Activated CD8-positive, alpha-beta T cell treated with anti-CD3 and anti-CD28 coated beads for 36 hours (primary cell): ENCODE measurements around the gene HIVEP2. TPM values are rescaled to one million over a fixed set of nuclear protein-coding genes. Genes with fewer than 3 reads are reported as not detected.

Experiments
- ATAC-seq: fragments of 200-7000 bp; cut with Tn5 transposase; one replicate; pipeline ENCODE4 v1.10.0; 2021; ENCODE audit warnings: mild to moderate bottlenecking, moderate library complexity
- CTCF ChIA-PET: fragments of 350-600 bp; sonication (Branson Sonifier 250); formaldehyde crosslinking; loops from one replicate; lab custom pipeline; 2021; ENCODE audit warnings: antibody characterized with exemption; lab: Charles Lee
- POLR2A ChIA-PET: fragments of 350-600 bp; sonication (Branson Sonifier 250); formaldehyde crosslinking; loops from one replicate; lab custom pipeline; 2021; ENCODE audit warnings: antibody characterized with exemption; lab: Charles Lee
- DNase-seq: peaks from one replicate; pipeline ENCODE4 v3.0.0-alpha.2; 2020
- H3K27ac Mint-ChIP-seq: one replicate; pipeline ENCODE4 v1.8.0; 2021; ENCODE audit warnings: mild to moderate bottlenecking, mixed read lengths
- H3K27me3 Mint-ChIP-seq: one replicate; pipeline ENCODE4 v1.8.0; 2021; ENCODE audit warnings: mixed read lengths
- H3K36me3 Mint-ChIP-seq: one replicate; pipeline ENCODE4 v1.8.0; 2021; ENCODE audit warnings: low read depth, mixed read lengths
- H3K4me1 Mint-ChIP-seq: one replicate; pipeline ENCODE4 v1.8.0; 2021; ENCODE audit warnings: low read depth, mixed read lengths
- H3K4me3 Mint-ChIP-seq: one replicate; pipeline ENCODE4 v1.8.0; 2021; ENCODE audit warnings: mild to moderate bottlenecking, moderate library complexity, mixed read lengths
- H3K9me3 Mint-ChIP-seq: one replicate; pipeline ENCODE4 v1.8.0; 2021; ENCODE audit warnings: mixed read lengths
- intact Hi-C: fragments of 100-400 bp; cut with micrococcal nuclease; formaldehyde crosslinking; loops from one replicate; pipeline ENCODE4 v1.10.0; 2022
- total RNA-seq, 2 experiments: library from RNA; stranded (reverse); gene quantifications; one replicate each; pipeline ENCODE4 v1.2.3, GENCODE V29; 2021
- TF ChIP-seq, protein P1 (sequence below): fragments of 200-600 bp; IDR thresholded peaks from one replicate; pipeline ENCODE4 v1.8.0; 2022; ENCODE audit warnings: antibody characterized with exemption, mild to moderate bottlenecking

HIVEP2 gene
- total RNA-seq, 2 experiments from 2014 or later: 31.8 to 38.1 TPM

DNA sequence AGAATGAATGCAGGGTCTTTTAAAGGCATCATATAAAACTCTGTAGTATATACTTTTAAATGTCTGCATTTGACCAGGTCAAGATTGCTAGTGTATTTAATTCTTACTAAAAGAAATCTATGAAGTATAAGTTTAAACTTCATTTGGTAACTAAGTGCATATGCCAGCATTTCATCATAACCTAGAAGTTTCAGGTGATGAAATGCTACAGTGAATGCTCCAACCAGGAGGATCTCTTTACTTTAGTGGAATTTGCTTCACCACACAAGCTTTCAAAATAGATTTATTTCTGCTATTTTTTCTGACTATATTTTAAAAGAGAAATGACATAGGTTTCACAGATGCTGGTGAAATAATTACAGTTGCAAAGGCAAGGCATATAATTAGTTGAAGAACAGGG is 141.9 kb downstream of the HIVEP2 start:
- peaks cover 41% of the 10 kb centered on the region for H3K36me3 Mint-ChIP-seq
- H3K4me3 Mint-ChIP-seq: no peak overlapping the region
- CTCF ChIA-PET: interaction anchor here (1.3 to 1.5 kb wide), 3 partner anchors 15 to 34 kb away, joined by 3 to 6 read pairs (median 3); no protein-coding TSS in a partner anchor
- peaks cover 5% of the 10 kb centered on the region for H3K9me3 Mint-ChIP-seq
- DNase-seq (no peak), ATAC-seq (no peak)
- TF ChIP-seq, protein P1, sequence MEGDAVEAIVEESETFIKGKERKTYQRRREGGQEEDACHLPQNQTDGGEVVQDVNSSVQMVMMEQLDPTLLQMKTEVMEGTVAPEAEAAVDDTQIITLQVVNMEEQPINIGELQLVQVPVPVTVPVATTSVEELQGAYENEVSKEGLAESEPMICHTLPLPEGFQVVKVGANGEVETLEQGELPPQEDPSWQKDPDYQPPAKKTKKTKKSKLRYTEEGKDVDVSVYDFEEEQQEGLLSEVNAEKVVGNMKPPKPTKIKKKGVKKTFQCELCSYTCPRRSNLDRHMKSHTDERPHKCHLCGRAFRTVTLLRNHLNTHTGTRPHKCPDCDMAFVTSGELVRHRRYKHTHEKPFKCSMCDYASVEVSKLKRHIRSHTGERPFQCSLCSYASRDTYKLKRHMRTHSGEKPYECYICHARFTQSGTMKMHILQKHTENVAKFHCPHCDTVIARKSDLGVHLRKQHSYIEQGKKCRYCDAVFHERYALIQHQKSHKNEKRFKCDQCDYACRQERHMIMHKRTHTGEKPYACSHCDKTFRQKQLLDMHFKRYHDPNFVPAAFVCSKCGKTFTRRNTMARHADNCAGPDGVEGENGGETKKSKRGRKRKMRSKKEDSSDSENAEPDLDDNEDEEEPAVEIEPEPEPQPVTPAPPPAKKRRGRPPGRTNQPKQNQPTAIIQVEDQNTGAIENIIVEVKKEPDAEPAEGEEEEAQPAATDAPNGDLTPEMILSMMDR: no peak
- peak overlapping the region; percentile 70 for H3K27ac Mint-ChIP-seq
- intact Hi-C loops: no loop called here
- POLR2A ChIA-PET: interaction anchor here (0.7 to 1.4 kb wide), 3 partner anchors 13 to 144 kb away, joined by 3 to 5 read pairs (median 4); no protein-coding TSS in a partner anchor
- peaks cover 94% of the 10 kb centered on the region for H3K4me1 Mint-ChIP-seq
- H3K27me3 Mint-ChIP-seq: no peaks in the 10 kb centered on the region

DNA sequence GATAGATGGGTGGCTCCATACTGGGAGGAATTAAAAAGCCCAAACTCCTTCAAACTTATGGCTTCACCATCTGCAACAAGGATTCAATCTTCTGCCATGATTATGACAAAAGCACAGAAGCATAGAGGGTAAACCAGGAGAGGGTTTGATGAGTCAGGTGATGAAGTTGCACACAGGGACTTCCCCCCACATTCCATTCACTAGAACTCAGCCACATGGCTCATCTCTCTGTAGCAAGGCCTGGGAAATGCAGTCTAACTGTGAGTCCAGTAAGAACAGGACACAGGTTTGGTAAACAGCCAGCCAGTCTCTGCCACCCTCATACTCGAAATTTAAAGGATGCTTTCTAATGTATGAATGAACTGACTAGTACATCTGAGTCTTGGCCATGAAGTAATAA is 142.9 kb downstream of the HIVEP2 start:
- H3K27ac Mint-ChIP-seq: peak overlapping the region; percentile 93
- TF ChIP-seq, protein P1: no peak
- DNase-seq (peak; percentile 68), ATAC-seq (peak; percentile 91)
- intact Hi-C loops: no loop called here
- peak overlapping the region; percentile 20 for H3K4me3 Mint-ChIP-seq
- peaks cover 2% of the 10 kb centered on the region for H3K9me3 Mint-ChIP-seq
- POLR2A ChIA-PET: interaction anchor here (0.7 to 1.2 kb wide), 3 partner anchors 18 to 124 kb away, joined by 3 to 4 read pairs (median 3); no protein-coding TSS in a partner anchor
- CTCF ChIA-PET: interaction anchor here (1.5 kb wide), 1 partner anchor 14 kb away, joined by 6 read pairs; no protein-coding TSS in a partner anchor
- H3K4me1 Mint-ChIP-seq: peaks cover 92% of the 10 kb centered on the region
- peaks cover 37% of the 10 kb centered on the region for H3K36me3 Mint-ChIP-seq
- H3K27me3 Mint-ChIP-seq: no peaks in the 10 kb centered on the region

DNA sequence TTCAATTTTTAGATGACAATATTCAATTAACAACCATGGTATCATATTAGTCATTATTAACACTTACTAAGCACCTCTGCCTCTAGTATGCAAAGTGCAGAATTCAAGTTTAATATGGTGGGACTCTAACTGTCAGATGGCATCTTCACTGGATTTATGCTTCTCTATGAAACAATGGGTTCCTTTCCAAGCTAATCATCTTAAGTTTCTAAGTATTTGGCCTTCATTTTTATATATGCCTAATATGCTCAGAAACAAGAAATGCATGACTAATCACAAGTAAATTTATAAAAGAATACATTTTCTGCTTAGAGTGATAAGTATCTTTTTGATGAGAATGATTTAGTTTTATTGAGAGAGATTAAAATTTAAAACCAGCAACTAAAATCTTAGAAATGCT is 144.7 kb downstream of the HIVEP2 start:
- POLR2A ChIA-PET: no interaction called here
- H3K4me1 Mint-ChIP-seq: peaks cover 90% of the 10 kb centered on the region
- DNase-seq: no peak

DNA sequence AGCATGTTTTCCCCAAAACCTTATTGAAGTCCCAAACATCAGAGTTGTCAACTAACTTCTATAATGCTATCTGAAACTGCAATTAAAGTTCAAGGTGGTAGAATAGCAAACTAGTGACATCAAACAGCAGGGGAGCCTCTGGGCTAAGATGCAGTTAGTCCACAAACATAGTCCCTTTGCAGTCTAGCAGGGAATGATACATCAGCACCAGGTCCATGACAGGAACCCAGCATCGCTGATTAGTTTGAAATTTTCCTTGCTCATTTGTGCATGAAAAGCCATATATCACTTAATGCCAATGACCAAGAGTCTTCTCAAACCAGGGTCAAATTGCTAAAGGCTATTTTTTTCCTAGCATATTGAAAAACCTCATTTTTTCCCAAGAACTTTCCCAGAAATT is 145.3 kb downstream of the HIVEP2 start:
- intact Hi-C loops: no loop called here
- Mint-ChIP-seq H3K36me3 (peaks cover 38% of the 10 kb centered on the region), H3K9me3 (peaks cover 2% of the 10 kb centered on the region), H3K4me1 (peaks cover 90% of the 10 kb centered on the region), H3K4me3 (no peak overlapping the region), H3K27ac (no peak overlapping the region), H3K27me3 (no peaks in the 10 kb centered on the region)
- DNase-seq: no peak
- TF ChIP-seq, protein P1: no peak
- POLR2A ChIA-PET: no interaction called here
- no peak for ATAC-seq
- CTCF ChIA-PET: interaction anchor here (1.2 kb wide), 1 partner anchor 18 kb away, joined by 3 read pairs; no protein-coding TSS in a partner anchor

More for the DNA sequence above, 144.7 kb downstream of the HIVEP2 start:
- ATAC-seq: no peak
- H3K36me3 Mint-ChIP-seq: peaks cover 36% of the 10 kb centered on the region
- no peak overlapping the region for H3K4me3 Mint-ChIP-seq
- peaks cover 2% of the 10 kb centered on the region for H3K9me3 Mint-ChIP-seq
- TF ChIP-seq, protein P1: no peak
- intact Hi-C loops: no loop called here
- no peaks in the 10 kb centered on the region for H3K27me3 Mint-ChIP-seq
- peak overlapping the region; percentile 93 for H3K27ac Mint-ChIP-seq
- CTCF ChIA-PET: interaction anchor here (1.2 kb wide), 1 partner anchor 18 kb away, joined by 3 read pairs; no protein-coding TSS in a partner anchor

DNA sequence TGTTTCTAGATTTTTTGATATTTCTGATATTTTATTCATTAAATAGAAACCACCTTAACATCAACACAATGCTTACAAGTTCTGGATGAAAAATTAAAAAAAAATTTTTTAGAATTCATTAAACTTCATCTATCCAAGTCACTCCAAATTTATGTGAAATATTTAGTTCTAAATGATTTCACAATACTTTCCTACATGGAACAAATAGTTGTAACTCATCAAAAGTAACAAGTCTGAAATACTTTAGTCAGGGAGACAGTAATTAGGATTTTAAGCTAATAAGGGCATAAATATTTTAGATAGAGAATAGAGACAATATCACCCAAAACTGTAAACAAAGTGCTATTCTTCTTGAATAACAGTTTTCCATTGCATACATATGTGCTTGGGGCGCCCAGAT is 147.8 kb downstream of the HIVEP2 start:
- TF ChIP-seq, protein P1: no peak
- Mint-ChIP-seq H3K27ac (no peak overlapping the region), H3K4me1 (peaks cover 82% of the 10 kb centered on the region), H3K4me3 (no peak overlapping the region), H3K9me3 (peaks cover 9% of the 10 kb centered on the region), H3K27me3 (no peaks in the 10 kb centered on the region), H3K36me3 (peaks cover 41% of the 10 kb centered on the region)
- ChIA-PET CTCF (interaction anchor here (1.4 kb wide), 1 partner anchor 10 kb away, joined by 3 read pairs; no protein-coding TSS in a partner anchor), POLR2A (no interaction called here)
- intact Hi-C loops: no loop called here
- no peak for ATAC-seq
- DNase-seq: no peak
